ENCODE data around the gene FGF18.
"Not testable (repeated sequence)": the region's sequence is repeated elsewhere in the genome, so short reads cannot be mapped to it uniquely, and the experiment has no call there.

Gene FGF18

DNA sequence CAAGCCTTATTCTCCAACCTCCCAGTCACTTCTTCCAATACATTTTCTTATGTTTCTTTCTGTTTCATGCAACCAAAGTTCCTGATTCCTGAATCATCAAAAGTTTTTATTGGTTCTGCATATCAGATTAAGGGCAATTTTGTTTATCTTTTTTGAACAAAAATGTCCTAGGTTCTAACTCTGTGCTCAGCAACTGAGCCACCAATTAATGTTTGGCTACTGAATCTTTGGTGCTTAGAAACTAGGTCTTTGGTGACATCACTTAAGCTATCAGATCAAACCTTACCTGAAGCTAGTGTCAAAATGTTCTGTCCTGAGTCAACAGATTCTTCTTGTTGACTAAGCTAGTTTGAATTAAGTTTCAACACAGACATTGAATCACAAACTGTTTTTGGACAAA is 56.1 kb downstream of the FGF18 start:
- no peak for DNase-seq

DNA sequence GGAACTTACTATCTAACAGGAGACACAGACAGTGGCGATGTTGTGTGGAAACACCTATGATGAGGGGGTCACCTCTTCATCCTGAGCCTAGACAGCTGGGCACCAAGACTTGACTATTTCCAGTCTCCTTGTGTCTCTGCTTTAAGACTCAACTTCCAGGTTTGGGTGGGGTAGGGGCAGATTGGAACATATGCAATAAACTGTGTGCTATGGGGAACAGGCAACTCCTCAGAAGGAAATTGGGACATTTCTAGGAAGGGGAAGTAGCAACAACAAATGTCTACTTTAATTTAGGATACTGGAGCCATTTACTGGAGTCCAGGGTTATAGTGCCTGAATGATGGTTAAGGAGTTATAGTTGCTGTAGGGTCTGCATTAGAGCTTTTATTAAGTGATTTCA is 57.3 kb downstream of the FGF18 start:
- DNase-seq, result no peak

DNA sequence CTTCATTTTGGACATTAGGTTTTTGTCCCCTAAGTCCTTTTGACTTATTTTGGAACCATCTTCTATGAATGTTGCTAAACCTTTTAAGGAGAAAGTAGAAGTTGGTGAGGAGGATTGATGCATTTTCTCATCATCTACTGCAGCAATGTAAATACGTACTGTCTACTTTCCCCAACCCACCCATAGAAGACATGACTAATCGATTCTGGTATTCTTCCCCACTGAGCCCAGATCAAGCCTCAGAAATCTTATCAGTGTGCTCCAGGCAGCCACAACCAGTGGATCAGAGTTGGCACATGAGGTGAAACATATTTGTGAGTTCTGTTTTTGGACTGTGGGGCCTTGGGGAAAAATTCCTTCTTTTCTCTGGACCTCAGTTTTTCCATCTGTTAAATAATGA is 57.7 kb downstream of the FGF18 start:
- no peak for DNase-seq

DNA sequence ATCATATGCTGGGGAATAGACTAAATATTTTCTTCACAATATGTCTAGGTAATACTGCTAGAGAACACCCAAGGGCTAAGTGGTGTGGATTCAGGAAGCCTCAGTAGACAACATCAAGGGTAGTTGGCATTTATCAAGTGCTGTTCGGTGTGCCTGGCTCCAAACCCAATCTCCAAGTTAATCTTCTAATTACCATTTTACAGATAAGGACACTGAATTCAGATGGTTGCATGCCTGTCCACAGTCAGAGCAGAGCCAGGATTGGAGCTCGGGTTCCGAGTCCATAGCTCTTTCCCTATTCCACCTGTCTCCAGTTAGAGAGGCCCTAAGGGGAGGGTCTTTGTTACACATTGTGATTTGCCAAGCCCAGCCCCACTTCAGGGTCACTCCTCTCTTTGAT is 58.2 kb downstream of the FGF18 start:
- no peak for DNase-seq

DNA sequence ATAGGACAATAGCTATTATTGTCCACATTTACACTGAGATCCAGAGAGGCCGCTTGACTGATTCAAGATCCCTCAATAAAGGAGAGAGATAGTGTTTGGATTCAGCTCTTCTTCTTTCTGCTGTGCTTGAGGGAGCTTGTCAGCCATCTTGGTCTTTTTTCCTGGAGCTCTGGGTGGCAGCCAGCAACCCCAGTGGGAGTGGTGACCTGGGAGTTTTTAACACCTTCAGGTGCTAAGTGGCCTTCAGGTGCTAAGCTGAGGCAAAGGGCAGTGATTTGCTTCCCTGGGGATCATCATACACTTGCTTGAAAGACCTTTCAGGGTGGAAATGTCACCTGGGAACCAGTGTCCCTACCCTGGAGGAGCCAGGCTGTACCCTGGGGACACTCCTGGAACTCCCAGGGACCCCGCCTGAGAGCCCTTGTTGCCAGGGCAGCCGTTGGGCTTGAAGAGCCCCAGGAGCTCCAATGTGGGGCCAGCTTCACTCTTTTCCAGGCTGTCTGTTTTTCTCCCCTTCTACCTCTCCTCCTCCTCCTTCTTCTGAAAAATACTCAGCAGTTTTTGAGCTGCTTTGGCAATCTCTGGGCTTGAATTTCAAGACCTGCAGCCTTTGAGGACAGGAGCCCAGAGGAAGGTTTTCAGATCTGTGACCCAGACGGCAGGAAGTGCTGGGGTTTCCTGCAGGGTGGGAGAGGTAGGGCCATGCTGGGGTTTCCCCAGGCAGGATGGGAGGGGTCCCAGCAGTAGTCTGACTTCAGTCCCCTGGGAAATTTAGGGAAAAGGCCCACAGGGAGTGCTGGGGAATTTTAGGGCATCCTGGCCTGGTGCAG is 59.7 kb downstream of the FGF18 start:
- no peak for DNase-seq

DNA sequence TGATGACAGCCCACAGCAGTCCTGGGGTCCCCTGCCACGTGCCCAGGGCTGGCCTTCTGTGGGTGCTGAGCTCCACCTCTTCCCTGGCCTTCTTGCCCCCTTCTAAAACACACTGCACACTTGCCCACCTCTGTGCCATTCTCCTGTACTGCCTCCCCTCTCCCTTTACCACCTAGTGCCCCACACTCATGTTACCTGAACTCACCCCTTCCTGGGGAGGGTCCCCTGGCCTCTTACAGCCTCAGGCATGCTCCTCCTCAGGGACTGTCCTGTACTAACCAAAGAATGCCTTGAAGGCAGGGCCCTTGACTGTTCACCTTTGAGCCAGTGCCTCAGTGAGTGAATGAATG is 60.3 kb downstream of the FGF18 start:
- no peak for DNase-seq

DNA sequence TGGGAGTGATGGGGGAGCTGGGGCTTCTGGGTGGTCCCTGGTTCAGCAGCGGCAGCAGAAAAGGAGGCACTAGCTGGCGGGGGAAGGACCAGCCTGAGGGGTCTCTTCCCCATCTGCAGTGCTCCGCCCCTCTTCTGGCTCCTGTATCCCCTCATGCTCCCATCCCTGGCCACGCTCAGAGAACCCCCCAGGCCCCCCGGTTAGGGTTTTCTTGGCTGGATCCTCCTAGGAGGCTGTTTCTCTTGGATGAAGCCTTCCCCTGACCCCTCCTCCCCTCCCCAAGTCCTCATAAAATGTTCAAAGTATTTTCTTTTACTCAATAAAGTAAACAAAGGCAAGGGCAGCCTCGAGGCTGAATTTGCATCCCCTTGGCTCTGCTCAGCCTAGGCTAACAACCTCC is 60.8 kb downstream of the FGF18 start:
- DNase-seq, result no peak

DNA sequence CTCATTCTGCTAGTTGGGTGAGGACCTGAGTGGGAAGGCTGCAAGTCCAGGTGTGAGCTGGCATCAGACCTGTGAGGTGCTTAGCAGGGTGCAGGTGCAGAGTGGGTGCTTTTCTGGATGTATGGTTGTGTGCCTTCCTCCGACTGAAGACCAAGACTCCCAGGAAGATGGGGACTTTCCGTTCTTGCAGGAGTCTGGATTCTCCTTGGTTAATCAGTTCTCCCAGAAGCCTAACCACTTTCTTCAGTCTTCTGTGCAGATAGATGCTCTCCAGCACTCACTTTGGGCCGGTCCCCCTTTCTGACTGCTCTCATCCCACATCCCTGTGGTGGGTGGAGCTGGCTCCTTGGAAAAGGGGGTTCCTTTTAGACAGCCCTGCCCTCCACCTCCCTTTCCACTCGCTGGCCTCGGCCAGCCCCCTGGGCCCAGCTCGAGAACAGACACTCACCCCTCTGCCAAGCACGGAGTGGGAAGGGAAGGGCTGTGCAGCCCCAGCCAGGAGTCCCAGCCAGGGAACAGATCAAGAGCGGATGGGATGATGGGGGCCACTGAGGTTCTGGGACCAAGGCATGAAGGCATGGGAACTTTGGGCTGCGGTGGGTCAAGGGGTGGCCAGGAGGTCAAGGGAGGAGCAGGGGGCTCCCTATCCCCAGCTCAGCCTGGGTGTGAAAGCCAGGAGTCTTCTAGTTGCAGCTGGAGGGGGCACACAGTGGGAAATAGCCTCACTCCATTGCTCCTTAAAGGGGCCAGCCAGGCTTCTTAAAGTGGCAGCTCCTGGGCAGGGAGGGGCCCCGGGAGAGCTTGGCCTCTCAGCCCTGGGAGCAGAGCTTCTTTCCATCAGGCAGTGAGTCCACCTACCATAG is 62.4 kb downstream of the FGF18 start:
- no peak for DNase-seq

DNA sequence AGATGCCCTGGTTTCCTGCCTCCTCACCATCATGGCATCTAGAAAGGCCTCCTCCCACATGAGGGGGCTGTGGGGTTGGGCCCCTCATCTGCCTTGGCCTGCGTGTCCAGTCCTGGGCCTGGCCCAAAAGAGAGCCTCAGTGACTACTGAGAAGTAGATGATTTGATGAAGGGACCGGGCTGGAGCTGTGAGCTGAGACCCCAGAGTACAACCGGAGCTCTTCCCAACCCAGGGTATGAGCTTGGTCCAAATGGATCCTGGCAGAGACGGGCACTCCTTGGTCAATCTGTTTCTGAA is 62.9 kb downstream of the FGF18 start:
- DNase-seq, result no peak

DNA sequence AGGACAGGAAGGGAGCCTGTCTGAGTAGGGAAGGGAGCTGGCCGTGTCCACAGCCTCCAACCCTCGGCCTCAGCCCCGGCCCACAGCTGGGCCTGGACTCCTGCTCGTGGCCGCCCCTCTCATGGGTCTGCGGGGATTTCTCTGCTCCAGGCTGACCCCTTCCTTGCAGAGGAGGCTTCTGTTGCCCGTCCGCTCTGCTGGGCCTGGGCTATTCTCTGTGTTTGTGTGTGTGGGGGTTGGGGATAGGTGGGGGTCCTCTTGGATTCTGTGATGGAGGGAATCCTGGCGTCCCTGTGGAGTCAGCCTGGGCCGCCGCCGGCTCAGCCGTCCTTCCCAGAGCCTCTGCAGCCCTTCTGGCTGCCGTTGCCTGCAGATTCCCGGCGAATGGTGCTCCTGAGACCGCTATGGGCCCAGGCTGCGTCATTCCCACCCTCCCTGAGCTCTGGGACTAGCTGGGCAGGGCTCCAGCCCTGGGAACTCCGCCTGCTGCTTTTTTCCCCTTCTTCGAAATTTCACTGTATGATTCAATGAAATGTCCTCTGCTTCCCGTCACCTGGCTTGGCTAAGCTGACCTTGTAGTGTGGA is 64.2 kb downstream of the FGF18 start:
- DNase-seq, result no peak

DNA sequence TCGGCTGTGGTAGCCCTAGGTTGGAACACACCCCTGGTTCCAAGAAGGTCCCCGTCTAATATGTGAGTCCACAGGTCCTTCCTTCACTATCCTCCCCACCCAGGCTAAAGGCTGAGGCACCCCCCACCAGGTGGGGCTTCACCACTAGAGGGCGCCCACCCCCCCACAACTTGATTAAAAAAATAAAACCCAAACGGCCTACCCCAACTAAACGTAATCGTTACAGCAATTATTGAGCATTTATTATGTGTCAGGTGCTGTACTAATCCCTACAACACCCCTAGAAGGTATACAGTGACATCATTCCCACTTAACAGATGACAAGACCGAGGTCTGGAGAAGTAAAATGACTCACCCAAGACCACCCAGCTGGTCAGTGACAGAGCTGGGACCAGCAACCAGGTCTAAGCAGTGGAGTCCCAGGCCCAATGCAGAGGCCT is 65.0 kb downstream of the FGF18 start:
- DNase-seq, result no peak

DNA sequence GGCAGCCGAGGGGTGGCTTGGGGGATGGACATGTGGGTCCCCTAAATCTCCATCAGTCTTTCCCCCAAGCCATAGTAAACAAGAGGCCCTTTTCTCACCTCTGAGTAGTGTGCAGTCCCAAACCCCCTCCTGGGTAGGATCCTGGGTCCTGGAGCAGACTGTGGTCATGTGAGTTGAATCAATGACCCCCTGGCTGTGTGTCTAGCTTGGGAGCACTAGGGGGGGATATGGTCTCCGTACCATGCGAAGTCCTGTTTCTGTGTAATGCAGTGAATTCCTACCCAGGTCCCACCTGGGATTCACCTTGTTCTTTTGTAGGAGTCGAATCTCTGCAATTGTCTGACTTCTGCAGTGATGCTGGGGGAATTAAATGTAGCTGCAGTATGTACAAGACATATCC is 66.2 kb downstream of the FGF18 start:
- no peak for DNase-seq

DNA sequence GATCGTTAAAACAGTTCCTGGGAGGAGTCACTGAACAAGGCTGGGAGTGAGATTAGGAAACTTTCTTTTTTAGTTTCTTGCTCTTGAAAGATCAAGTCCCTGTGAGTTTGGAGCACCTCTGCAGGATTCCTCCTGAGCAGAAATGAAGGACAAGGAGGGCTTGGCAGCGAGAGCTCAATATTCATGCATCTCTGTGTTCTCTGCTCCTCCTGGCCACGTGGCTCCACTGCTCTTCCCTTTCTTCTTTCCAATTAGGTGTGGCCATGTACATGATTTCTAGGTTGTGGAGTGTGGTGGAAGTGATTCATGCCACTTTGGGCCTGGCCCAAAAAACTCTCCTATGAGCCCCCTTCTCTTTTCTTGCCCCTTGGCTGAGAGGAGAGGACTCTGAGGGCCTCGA is 67.2 kb downstream of the FGF18 start:
- no peak for DNase-seq

DNA sequence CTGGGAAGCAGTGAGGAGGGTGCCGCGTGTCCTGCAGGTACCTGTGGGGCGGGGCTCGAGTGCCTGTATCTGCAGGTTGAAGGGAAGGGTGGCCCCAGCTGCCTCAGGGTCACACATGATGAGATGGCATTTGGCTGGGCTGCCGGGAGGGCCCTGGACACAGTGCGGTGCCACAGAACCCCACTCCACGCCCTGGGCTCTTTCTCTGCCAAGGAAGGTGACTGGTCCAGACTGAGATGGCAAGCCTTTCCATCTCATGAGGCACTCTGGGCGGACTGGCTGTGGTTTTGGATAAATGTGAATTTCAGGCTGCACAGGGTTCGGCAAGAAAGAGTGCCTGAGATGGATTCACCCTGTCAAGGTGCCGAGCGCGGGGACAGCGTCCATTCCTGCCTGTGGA is 69.4 kb downstream of the FGF18 start:
- no peak for DNase-seq

DNA sequence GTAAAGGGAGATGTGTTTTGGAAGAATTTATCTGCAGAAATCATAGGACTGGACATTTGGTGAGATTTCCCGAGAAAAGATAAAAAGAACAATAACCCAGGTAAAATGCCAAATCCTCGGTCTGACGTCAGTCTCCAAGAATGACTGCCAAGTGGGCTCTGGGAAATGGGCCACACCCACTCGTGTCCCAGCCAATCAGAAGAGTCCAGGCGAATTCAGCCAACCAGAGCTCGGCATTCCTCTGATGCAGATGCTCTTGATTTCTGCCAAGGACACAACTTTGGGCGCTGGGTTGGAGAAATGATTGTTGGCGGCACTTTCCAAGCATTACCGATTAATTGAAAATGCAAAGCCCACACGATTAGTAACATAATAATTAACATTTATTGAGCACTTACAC is 73.3 kb downstream of the FGF18 start:
- DNase-seq, result no peak

DNA sequence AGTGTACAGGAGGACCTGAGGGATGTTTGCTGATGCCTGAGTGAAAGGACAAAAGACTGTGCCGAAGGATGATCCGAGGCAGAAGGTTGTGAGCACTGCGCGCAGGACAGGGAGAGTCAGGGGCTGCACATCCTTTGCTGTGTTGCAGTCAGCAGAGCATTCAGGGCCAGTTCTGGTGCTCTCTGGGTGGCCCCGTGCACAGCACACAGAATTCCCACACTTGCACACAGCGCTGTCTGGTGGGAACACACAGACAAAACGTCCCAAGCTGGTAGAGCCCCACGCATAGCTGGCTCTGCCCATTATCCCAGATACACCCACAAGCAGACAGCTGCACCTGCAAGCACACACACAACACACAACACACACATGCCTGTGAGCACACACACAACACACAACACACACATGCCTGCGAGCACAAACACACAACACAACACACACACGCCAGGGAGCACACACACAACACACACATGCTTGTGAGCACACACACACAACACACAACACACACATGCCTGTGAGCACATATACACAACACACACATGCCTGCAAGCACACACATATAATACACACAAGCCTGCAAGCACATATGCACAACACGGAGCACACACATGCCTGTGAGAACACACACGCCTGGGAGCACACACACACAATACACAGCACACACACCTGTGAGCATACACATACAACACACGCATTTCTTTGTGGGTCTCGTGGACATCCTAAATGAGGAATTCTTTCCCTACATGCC is 74.4 kb downstream of the FGF18 start:
- DNase-seq, result no peak

DNA sequence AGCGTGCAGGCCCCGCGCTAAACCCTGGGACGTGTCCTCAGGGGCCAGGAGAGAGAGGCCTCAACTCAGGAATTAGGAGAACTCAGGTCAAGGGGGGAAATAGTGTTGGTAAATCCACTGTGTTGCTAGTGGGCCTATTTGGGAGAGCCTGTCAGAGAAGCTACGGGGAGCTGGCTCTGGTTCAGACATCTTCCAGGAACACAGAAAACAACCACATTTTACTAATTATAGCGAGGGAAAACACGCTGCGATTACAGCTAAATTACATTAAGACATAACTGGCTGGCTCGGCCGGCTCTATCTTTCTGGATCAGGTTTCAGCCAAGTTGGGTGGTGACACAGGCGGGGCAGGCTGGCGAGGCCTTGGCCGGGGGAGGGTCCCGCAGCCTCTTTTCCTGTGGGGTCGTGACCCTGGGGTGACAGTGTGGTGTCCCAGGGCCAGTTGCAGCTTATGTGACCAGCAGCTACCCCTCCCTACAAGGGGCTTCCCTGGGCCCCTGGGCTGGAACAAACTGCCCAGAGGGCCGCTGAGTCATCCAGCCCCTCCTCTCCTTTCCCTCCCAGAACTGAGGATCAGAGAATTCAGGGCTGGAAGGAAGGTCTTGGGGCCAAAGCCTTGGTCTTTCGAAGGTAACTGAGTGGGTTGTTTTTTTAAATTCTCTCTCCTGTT is 75.1 kb downstream of the FGF18 start:
- no peak for DNase-seq

DNA sequence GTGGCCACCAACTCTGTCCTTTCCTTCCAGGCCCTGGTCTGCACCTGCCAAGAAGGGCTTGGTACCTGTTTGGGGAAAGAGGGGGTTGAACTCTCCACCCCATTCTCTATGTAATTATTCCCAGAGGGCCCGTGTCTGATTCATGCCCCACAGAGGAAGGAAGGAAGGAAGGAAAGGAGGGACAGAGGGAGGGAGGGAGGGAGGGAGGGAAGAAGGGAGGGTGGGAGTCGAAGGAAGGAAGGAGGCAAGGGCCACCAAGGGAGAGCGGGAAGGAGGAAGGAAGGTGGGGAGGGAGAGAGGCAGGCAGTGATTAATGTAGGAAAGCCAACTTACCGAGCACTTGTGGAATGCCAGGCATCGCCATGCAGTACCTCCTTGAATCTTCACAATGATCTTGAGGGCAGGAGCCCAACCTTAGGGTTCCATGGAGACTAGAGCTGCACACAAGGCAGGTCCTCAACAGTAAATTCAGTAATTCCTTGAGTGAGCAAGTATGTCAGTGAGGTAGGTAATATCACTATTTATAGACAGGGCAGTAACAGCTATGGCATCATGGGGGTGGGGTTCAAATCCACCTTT is 75.8 kb downstream of the FGF18 start:
- DNase-seq, result no peak

DNA sequence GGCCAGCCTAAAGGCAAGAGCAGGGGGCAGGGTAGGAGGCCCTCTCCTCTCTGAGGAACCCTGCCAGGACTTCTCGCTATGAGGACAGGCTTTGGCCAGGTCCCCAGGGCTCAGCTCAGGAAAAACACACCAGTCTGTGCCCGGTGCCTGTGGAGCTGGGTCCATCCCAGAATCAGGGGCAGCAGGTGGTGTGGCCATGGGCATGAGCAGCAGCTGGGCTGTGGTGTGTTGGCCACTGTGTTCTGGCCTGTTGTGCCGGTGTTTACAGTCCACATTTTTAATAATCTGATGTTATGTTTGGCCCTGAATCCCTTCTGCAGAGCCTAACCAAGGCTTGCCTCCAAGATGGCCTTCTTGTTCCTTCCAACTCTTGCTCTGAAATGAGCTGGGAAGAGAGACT is 77.0 kb downstream of the FGF18 start:
- no peak for DNase-seq

DNA sequence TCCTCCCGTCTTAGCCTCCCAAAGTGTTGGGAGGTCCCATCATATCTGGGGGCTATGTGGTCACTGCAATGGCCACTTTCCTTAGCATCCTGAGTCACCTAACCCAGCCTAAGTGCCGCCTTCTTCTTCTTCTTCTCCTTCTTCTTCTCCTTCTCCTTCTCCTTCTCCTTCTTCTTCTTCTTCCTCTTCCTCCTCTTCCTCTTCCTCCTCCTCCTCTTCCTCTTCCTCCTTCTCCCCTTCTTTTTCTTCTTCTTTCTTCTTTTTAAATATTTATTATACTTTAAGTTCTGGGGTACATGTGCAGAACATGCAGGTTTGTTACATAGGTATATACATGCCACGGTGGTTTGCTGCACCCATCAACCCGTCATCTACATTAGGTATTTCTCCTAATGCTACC is 78.0 kb downstream of the FGF18 start:
- DNase-seq, result not testable (repeated sequence)

DNA sequence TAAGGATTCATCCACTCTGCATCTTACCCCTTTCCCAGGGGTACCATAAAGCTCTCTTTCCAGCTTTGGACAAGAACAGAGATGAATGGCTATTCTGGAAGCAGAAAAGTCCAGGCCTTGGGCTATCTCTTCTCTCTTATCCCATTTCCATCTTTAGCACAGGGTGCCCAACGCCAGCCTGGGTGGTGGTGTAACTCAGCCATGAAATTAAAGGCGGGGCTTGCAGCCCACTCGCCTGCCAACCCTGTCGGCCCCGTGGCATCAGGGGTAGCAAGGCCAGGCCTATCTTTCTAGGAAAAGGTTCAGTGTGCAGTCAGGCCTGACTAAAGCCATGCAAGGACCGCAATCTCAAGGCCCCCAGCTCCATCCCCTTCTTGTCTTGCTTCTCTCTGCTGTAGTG is 78.7 kb downstream of the FGF18 start:
- no peak for DNase-seq

DNA sequence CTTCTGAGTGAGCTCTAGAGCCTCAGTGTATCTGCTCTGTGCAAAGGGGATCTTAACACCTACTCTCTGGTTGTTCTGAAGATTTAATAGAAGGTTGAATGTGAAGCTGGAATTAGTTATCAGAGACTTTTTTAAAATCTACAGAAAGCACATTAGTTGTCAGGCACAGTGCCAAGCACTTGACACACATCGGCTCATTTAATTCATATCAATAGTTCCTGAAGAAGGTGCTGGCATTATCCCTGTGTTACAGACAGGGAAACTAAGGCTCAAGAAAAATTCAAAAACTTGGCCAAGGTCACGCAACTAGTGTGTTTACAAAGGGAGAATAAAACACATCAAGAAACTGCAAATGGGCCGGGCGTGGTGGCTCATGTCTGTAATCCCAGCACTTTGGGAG is 80.2 kb downstream of the FGF18 start:
- DNase-seq, result no peak
